Mesenchymal stem cell (in vitro differentiated cells and primary cell): ENCODE measurements around the gene TSSK3.
A peak's percentile ranks its signal among the peaks of the same experiment; 100 is the strongest.

Experiments used
- DNase-seq: peaks from one replicate; pipeline ENCODE4 v3.0.0-alpha.2; 2013
- H2AFZ ChIP-seq: one replicate; pipeline ENCODE4 v1.6.1; 2013; ENCODE audit warnings: low read depth, mild to moderate bottlenecking, control low read depth, inconsistent platforms, low read length, moderate library complexity
- H2AK5ac ChIP-seq: 2 replicates; pipeline ENCODE4 v1.6.1; 2013; ENCODE audit warnings: low read length, moderate library complexity, mild to moderate bottlenecking, inconsistent platforms; ENCODE audit not compliant: severe bottlenecking
- H2BK120ac ChIP-seq: one replicate; pipeline ENCODE4 v1.6.1; 2013; ENCODE audit warnings: low read depth, mild to moderate bottlenecking, inconsistent platforms, low read length, moderate library complexity
- H2BK12ac ChIP-seq, 2 experiments: one replicate each; pipeline ENCODE4 v1.6.1; 2013; ENCODE audit warnings: inconsistent platforms in 2 of 2, low read length in 2 of 2, mild to moderate bottlenecking in 2 of 2, moderate library complexity in 2 of 2, control low read depth in 1 of 2
- H2BK15ac ChIP-seq: one replicate; pipeline ENCODE4 v1.6.1; 2013; ENCODE audit warnings: mild to moderate bottlenecking, low read depth, inconsistent platforms; ENCODE audit not compliant: poor library complexity, severe bottlenecking
- H2BK5ac ChIP-seq: 2 replicates; pipeline ENCODE4 v1.6.1; 2013; ENCODE audit warnings: low read depth, mild to moderate bottlenecking, low read length, control low read depth, inconsistent platforms; ENCODE audit not compliant: poor library complexity, severe bottlenecking
- H3K14ac ChIP-seq, 2 experiments: one replicate each; pipeline ENCODE4 v1.6.1; 2013; ENCODE audit warnings: inconsistent platforms in 2 of 2, low read length in 2 of 2, control low read depth in 1 of 2, mild to moderate bottlenecking in 1 of 2, moderate library complexity in 1 of 2
- H3K18ac ChIP-seq, 2 experiments: one replicate each; pipeline ENCODE4 v1.6.1; 2013; ENCODE audit warnings: inconsistent platforms in 2 of 2, low read length in 2 of 2, control low read depth in 1 of 2, low read depth in 1 of 2, mild to moderate bottlenecking in 1 of 2
- H3K23ac ChIP-seq, 2 experiments: one replicate each; pipeline ENCODE4 v1.6.1; 2013; ENCODE audit warnings: inconsistent platforms in 2 of 2, low read length in 2 of 2, mild to moderate bottlenecking in 2 of 2, moderate library complexity in 2 of 2, control low read depth in 1 of 2
- H3K27ac ChIP-seq: 2 replicates; pipeline ENCODE4 v1.5.1; 2013; ENCODE audit warnings: mild to moderate bottlenecking, moderate library complexity, low read length, control low read depth, inconsistent platforms; ENCODE audit not compliant: poor library complexity, severe bottlenecking
- H3K27me3 ChIP-seq, 2 experiments: 2 replicates each; pipeline versions ENCODE4 v1.6.1 to v1.7.0; 2013; ENCODE audit warnings: low read length in 2 of 2, mild to moderate bottlenecking in 2 of 2, moderate library complexity in 2 of 2, control low read depth in 1 of 2, inconsistent platforms in 1 of 2; ENCODE audit not compliant: control insufficient read depth in 1 of 2, insufficient read depth in 1 of 2
- H3K36me3 ChIP-seq, 2 experiments: 2 replicates each; pipeline versions ENCODE4 v1.6.1 to v1.7.0; 2013; ENCODE audit warnings: low read length in 2 of 2, control low read depth in 1 of 2, inconsistent platforms in 1 of 2, low read depth in 1 of 2, mild to moderate bottlenecking in 1 of 2; ENCODE audit not compliant: insufficient read depth in 2 of 2, control insufficient read depth in 1 of 2
- H3K4ac ChIP-seq, 2 experiments: one replicate each; pipeline ENCODE4 v1.6.1; 2013; ENCODE audit warnings: inconsistent platforms in 2 of 2, low read length in 2 of 2, mild to moderate bottlenecking in 2 of 2, moderate library complexity in 2 of 2, control low read depth in 1 of 2, low read depth in 1 of 2
- H3K4me1 ChIP-seq: 2 replicates; pipeline ENCODE4 v1.6.1; 2013; ENCODE audit warnings: low read depth, low read length, control low read depth; ENCODE audit not compliant: control insufficient read depth, insufficient read depth
- H3K4me2 ChIP-seq: 2 replicates; pipeline ENCODE4 v1.6.1; 2013; ENCODE audit warnings: low read length, mild to moderate bottlenecking, inconsistent platforms; ENCODE audit not compliant: poor library complexity, severe bottlenecking
- H3K4me3 ChIP-seq, 2 experiments: 2 replicates each; pipeline versions ENCODE4 v1.5.1 to v1.7.0; 2013; ENCODE audit warnings: low read length in 2 of 2, mild to moderate bottlenecking in 2 of 2, control low read depth in 1 of 2, low read depth in 1 of 2; ENCODE audit not compliant: insufficient read depth in 1 of 2
- H3K79me1 ChIP-seq: replicated peaks from 2 replicates; pipeline ENCODE4 v1.6.1; 2013; ENCODE audit warnings: mild to moderate bottlenecking, control low read depth, low read length, inconsistent platforms; ENCODE audit not compliant: poor library complexity, severe bottlenecking
- H3K9ac ChIP-seq: 2 replicates; pipeline ENCODE4 v1.7.0; 2013; ENCODE audit warnings: mild to moderate bottlenecking, low read length, moderate library complexity
- H3K9me3 ChIP-seq: 2 replicates; pipeline ENCODE4 v1.7.0; 2013; ENCODE audit warnings: mild to moderate bottlenecking, low read length; ENCODE audit not compliant: control insufficient read depth
- H4K8ac ChIP-seq: one replicate; pipeline ENCODE4 v1.6.1; 2013; ENCODE audit warnings: inconsistent platforms, mild to moderate bottlenecking, low read length, moderate library complexity
- H4K91ac ChIP-seq: one replicate; pipeline ENCODE4 v1.6.1; 2013; ENCODE audit warnings: mild to moderate bottlenecking, low read length, inconsistent platforms
- WGBS: methylation state at CpG from one replicate; pipeline ENCODE4 v1.1.7; 2013; ENCODE audit warnings: mixed read lengths; 5-methylcytosine and 5-hydroxymethylcytosine counted together

Gene TSSK3

GRCh38 chr1:32331549-32331948 is 30.8 kb upstream of the TSSK3 start:
- no peaks in the 10 kb centered on the region for H3K27me3 ChIP-seq
- no peak overlapping the region for H2BK5ac ChIP-seq
- no peak overlapping the region for H3K9ac ChIP-seq
- no peak for DNase-seq
- H3K36me3 ChIP-seq, result peaks cover 68 to 77% of the 10 kb centered on the region in 2 experiments
- H3K4ac ChIP-seq, result no peak overlapping the region
- H3K4me2 ChIP-seq, result no peak overlapping the region
- H2BK12ac ChIP-seq, result no peak overlapping the region
- no peak overlapping the region for H2BK15ac ChIP-seq
- no peak overlapping the region for H2AFZ ChIP-seq
- no peak overlapping the region for H2BK120ac ChIP-seq
- H3K27ac ChIP-seq, result no peak overlapping the region
- H3K18ac ChIP-seq, result no peak overlapping the region
- peaks cover 8% of the 10 kb centered on the region for H3K79me1 ChIP-seq
- H3K4me1 ChIP-seq, result peaks cover 23% of the 10 kb centered on the region
- H3K9me3 ChIP-seq, result no peaks in the 10 kb centered on the region
- H2AK5ac ChIP-seq, result no peak overlapping the region
- no peak overlapping the region for H3K4me3 ChIP-seq
- no peak overlapping the region for H3K23ac ChIP-seq
- 96% methylated on average over 12 of the region's 12 CpGs for WGBS
- H3K14ac ChIP-seq, result no peak overlapping the region
- no peak overlapping the region for H4K91ac ChIP-seq
- no peak overlapping the region for H4K8ac ChIP-seq

- DNase-seq, result no peak
- Histone ChIP-seq H3K4me2 (no peak overlapping the region), H4K8ac (no peak overlapping the region), H3K9me3 (no peaks in the 10 kb centered on the region), H3K36me3 (peaks cover 59 to 70% of the 10 kb centered on the region in 2 experiments), H3K9ac (no peak overlapping the region), H3K14ac (no peak overlapping the region), H2BK5ac (no peak overlapping the region), H3K27me3 (no peaks in the 10 kb centered on the region), H2AK5ac (no peak overlapping the region), H3K23ac (no peak overlapping the region), H3K4ac (no peak overlapping the region), H3K18ac (peak overlapping the region in 1 of 2 experiments; percentile 26), H2AFZ (no peak overlapping the region), H3K79me1 (peaks cover 7% of the 10 kb centered on the region), H2BK15ac (no peak overlapping the region), H3K4me3 (no peak overlapping the region), H4K91ac (no peak overlapping the region), H2BK12ac (no peak overlapping the region), H2BK120ac (no peak overlapping the region), H3K4me1 (peaks cover 32% of the 10 kb centered on the region), H3K27ac (no peak overlapping the region)
- WGBS, result 94% methylated on average over 2 of the region's 3 CpGs
These were observed 29.9 kb upstream of the TSSK3 start for GRCh38 chr1:32332290-32333079.

- H3K23ac ChIP-seq, result no peak overlapping the region
- peaks cover 42% of the 10 kb centered on the region for H3K4me1 ChIP-seq
- H3K4me3 ChIP-seq, result no peak overlapping the region
- H3K27ac ChIP-seq, result no peak overlapping the region
- H3K36me3 ChIP-seq, result peaks cover 53 to 62% of the 10 kb centered on the region in 2 experiments
- H2BK12ac ChIP-seq, result no peak overlapping the region
- H2AFZ ChIP-seq, result no peak overlapping the region
- no peak overlapping the region for H2BK15ac ChIP-seq
- no peak overlapping the region for H3K4ac ChIP-seq
- no peak overlapping the region for H3K14ac ChIP-seq
- H3K9me3 ChIP-seq, result no peaks in the 10 kb centered on the region
- H3K9ac ChIP-seq, result peak overlapping the region; percentile 83
- no peak overlapping the region for H4K8ac ChIP-seq
- H3K27me3 ChIP-seq, result no peaks in the 10 kb centered on the region
- H4K91ac ChIP-seq, result no peak overlapping the region
- no peak for DNase-seq
- no peak overlapping the region for H2BK120ac ChIP-seq
- 95% methylated on average over 2 of the region's 3 CpGs for WGBS
- H3K18ac ChIP-seq, result no peak overlapping the region
- no peak overlapping the region for H2BK5ac ChIP-seq
- H2AK5ac ChIP-seq, result no peak overlapping the region
- H3K4me2 ChIP-seq, result peak overlapping the region; percentile 1
- H3K79me1 ChIP-seq, result peaks cover 5% of the 10 kb centered on the region
These were observed 28.9 kb upstream of the TSSK3 start for GRCh38 chr1:32333251-32333963.

GRCh38 chr1:32334274-32334861 is 28.0 kb upstream of the TSSK3 start:
- Histone ChIP-seq H3K18ac (peak overlapping the region in 1 of 2 experiments; percentile 37), H3K4me1 (peaks cover 50% of the 10 kb centered on the region), H3K4me2 (peak overlapping the region; percentile 71), H3K14ac (peak overlapping the region in 1 of 2 experiments; percentile 89), H3K4me3 (peak overlapping the region; percentile 82 to 88), H2BK15ac (no peak overlapping the region), H3K36me3 (peaks cover 46 to 52% of the 10 kb centered on the region in 2 experiments), H2AK5ac (no peak overlapping the region), H2BK120ac (no peak overlapping the region), H4K8ac (no peak overlapping the region), H2AFZ (no peak overlapping the region), H3K9ac (peak overlapping the region; percentile 83), H2BK12ac (peak overlapping the region in 1 of 2 experiments; percentile 15), H3K23ac (peak overlapping the region in 1 of 2 experiments; percentile 63), H2BK5ac (no peak overlapping the region), H3K9me3 (no peaks in the 10 kb centered on the region), H4K91ac (peak overlapping the region; percentile 34), H3K79me1 (peaks cover 3% of the 10 kb centered on the region), H3K4ac (no peak overlapping the region), H3K27ac (peak overlapping the region; percentile 2), H3K27me3 (no peaks in the 10 kb centered on the region)
- DNase-seq, result no peak
- WGBS, result 31% methylated on average over 8 of the region's 9 CpGs
